ENCODE measurements around the gene ADAMTSL5.
"Not testable (repeated sequence)": the region's sequence is repeated elsewhere in the genome, so short reads cannot be mapped to it uniquely, and the experiment has no call there.

The ADAMTSL5 gene

GRCh38 chr19:1483131-1483978 is 29.5 kb downstream of the ADAMTSL5 start:
- Histone ChIP-seq H3K27me3 (no peaks in the 10 kb centered on the region), H3K4me1 (peaks cover 28% of the 10 kb centered on the region), H4K20me1 (peaks cover 3% of the 10 kb centered on the region), H3K9ac (no peak overlapping the region), H3K27ac (no peak overlapping the region), H3K4me3 (no peak overlapping the region), H3K9me3 (no peaks in the 10 kb centered on the region), H3K4me2 (no peak overlapping the region), H3K36me3 (peaks cover 5% of the 10 kb centered on the region; the same call in 1 of the 2 replicates)
- no peak for TF ChIP-seq Cebpa-rat (IDR thresholded peaks at IDR 0.05)

- Histone ChIP-seq H3K4me3 (no peak overlapping the region), H4K20me1 (peaks cover 11% of the 10 kb centered on the region), H3K27me3 (no peaks in the 10 kb centered on the region), H3K4me2 (no peak overlapping the region), H3K9me3 (no peaks in the 10 kb centered on the region), H3K9ac (no peak overlapping the region), H3K36me3 (peaks cover 5% of the 10 kb centered on the region; the same call in 1 of the 2 replicates), H3K4me1 (peaks cover 30% of the 10 kb centered on the region), H3K27ac (no peak overlapping the region)
- no peak for TF ChIP-seq Cebpa-rat (IDR thresholded peaks at IDR 0.05)
Observed at GRCh38 chr19:1482361-1483130, 30.3 kb downstream of the ADAMTSL5 start.

- Histone ChIP-seq H3K9me3 (no peaks in the 10 kb centered on the region), H4K20me1 (peaks cover 17% of the 10 kb centered on the region), H3K27me3 (no peaks in the 10 kb centered on the region), H3K4me2 (no peak overlapping the region), H3K4me1 (peaks cover 36% of the 10 kb centered on the region), H3K9ac (no peak overlapping the region), H3K27ac (no peak overlapping the region), H3K4me3 (no peak overlapping the region), H3K36me3 (peaks cover 9% of the 10 kb centered on the region; the same call in 1 of the 2 replicates)
- no peak for TF ChIP-seq Cebpa-rat (IDR thresholded peaks at IDR 0.05)
Observed at GRCh38 chr19:1481893-1482360, 30.9 kb downstream of the ADAMTSL5 start.

- TF ChIP-seq Cebpa-rat (IDR thresholded peaks at IDR 0.05), result no peak
Observed at GRCh38 chr19:1481224-1481892, 31.5 kb downstream of the ADAMTSL5 start.

GRCh38 chr19:1478934-1479707 is 33.7 kb downstream of the ADAMTSL5 start, which contains the start of gene C19orf25:
C19orf25 (minus strand) TSS chr19:1479215; CDS start chr19:1478903, 312 bp downstream.
- H3K4me2 ChIP-seq, result peak within 1 kb of the TSS; percentile 95
- peaks cover 34% of the 10 kb centered on the region for H3K36me3 ChIP-seq
- no peak for TF ChIP-seq Cebpa-rat (IDR thresholded peaks at IDR 0.05)
- no peaks in the 10 kb centered on the region for H3K27me3 ChIP-seq
- H3K4me1 ChIP-seq, result peaks cover 36% of the 10 kb centered on the region
- H3K4me3 ChIP-seq, result peak within 1 kb of the TSS; percentile 84
- H3K9me3 ChIP-seq, result no peaks in the 10 kb centered on the region
- H4K20me1 ChIP-seq, result peaks cover 45% of the 10 kb centered on the region
- H3K9ac ChIP-seq, result peak within 1 kb of the TSS; percentile 85
- peak within 1 kb of the TSS; percentile 82 for H3K27ac ChIP-seq

More at GRCh38 chr19:1481224-1481892, 31.5 kb downstream of the ADAMTSL5 start:
- Histone ChIP-seq H4K20me1 (peaks cover 23% of the 10 kb centered on the region), H3K4me1 (peaks cover 36% of the 10 kb centered on the region), H3K27me3 (no peaks in the 10 kb centered on the region), H3K4me2 (peak overlapping the region; percentile 40), H3K9me3 (no peaks in the 10 kb centered on the region), H3K27ac (0 out of 2 replicates have a peak overlapping the region, but pooled peaks have one; percentile 19), H3K36me3 (peaks cover 11% of the 10 kb centered on the region), H3K9ac (no peak overlapping the region), H3K4me3 (no peak overlapping the region)

GRCh38 chr19:1477056-1477455 is 35.8 kb downstream of the ADAMTSL5 start:
- Histone ChIP-seq H3K4me2 (peak overlapping the region; percentile 95; the same call in 1 of the 2 replicates), H4K20me1 (peaks cover 66% of the 10 kb centered on the region), H3K4me1 (peaks cover 40% of the 10 kb centered on the region), H3K36me3 (peaks cover 43% of the 10 kb centered on the region), H3K27me3 (peaks cover 15% of the 10 kb centered on the region)
- not testable (repeated sequence) for H3K9ac ChIP-seq, H3K27ac ChIP-seq, H3K9me3 ChIP-seq, H3K4me3 ChIP-seq

- Histone ChIP-seq H3K27me3 (peaks cover 26% of the 10 kb centered on the region), H3K9me3 (no peaks in the 10 kb centered on the region), H3K4me2 (no peak overlapping the region), H4K20me1 (peaks cover 77% of the 10 kb centered on the region), H3K4me1 (peaks cover 47% of the 10 kb centered on the region), H3K27ac (no peak overlapping the region), H3K9ac (no peak overlapping the region), H3K4me3 (no peak overlapping the region), H3K36me3 (peaks cover 43% of the 10 kb centered on the region)
- no peak for TF ChIP-seq Cebpa-rat (IDR thresholded peaks at IDR 0.05)
Observed at GRCh38 chr19:1475751-1476437, 36.9 kb downstream of the ADAMTSL5 start.

GRCh38 chr19:1474765-1475351 is 38.0 kb downstream of the ADAMTSL5 start:
- Histone ChIP-seq H3K27me3 (peaks cover 37% of the 10 kb centered on the region), H3K9me3 (no peaks in the 10 kb centered on the region), H4K20me1 (peaks cover 88% of the 10 kb centered on the region), H3K27ac (no peak overlapping the region), H3K9ac (no peak overlapping the region), H3K4me1 (peaks cover 47% of the 10 kb centered on the region), H3K36me3 (peaks cover 43% of the 10 kb centered on the region), H3K4me2 (no peak overlapping the region), H3K4me3 (no peak overlapping the region)
- TF ChIP-seq Cebpa-rat (IDR thresholded peaks at IDR 0.05), result no peak
